Glutamatergic neuron (in vitro differentiated cells): ENCODE measurements around the gene ERGIC1. TPM values are rescaled to one million over a fixed set of nuclear protein-coding genes. Genes with fewer than 3 reads are reported as not detected.

Source experiments
- DNase-seq: peaks from one replicate; pipeline ENCODE4 v3.0.0; 2022
- H3K27ac Mint-ChIP-seq: one replicate; pipeline ENCODE4 v1.8.0; 2020; ENCODE audit warnings: mild to moderate bottlenecking, mixed read lengths, inconsistent platforms; ENCODE audit not compliant: unreplicated experiment
- H3K27me3 Mint-ChIP-seq: one replicate; pipeline ENCODE4 v1.8.0; 2020; ENCODE audit warnings: mild to moderate bottlenecking, moderate library complexity, mixed read lengths, inconsistent platforms; ENCODE audit not compliant: unreplicated experiment
- H3K36me3 Mint-ChIP-seq: one replicate; pipeline ENCODE4 v1.8.0; 2020; ENCODE audit warnings: mild to moderate bottlenecking, mixed read lengths, inconsistent platforms; ENCODE audit not compliant: unreplicated experiment
- H3K4me1 Mint-ChIP-seq: one replicate; pipeline ENCODE4 v1.8.0; 2020; ENCODE audit warnings: mild to moderate bottlenecking, low read depth, mixed read lengths, inconsistent platforms; ENCODE audit not compliant: unreplicated experiment
- H3K4me3 Mint-ChIP-seq: one replicate; pipeline ENCODE4 v1.8.0; 2020; ENCODE audit warnings: mild to moderate bottlenecking, mixed read lengths, inconsistent platforms; ENCODE audit not compliant: unreplicated experiment
- H3K9me3 Mint-ChIP-seq: one replicate; pipeline ENCODE4 v1.8.0; 2020; ENCODE audit warnings: mild to moderate bottlenecking, moderate library complexity, mixed read lengths, inconsistent platforms; ENCODE audit not compliant: unreplicated experiment
- CTCF ChIP-seq: fragments of 200-600 bp; sonication (generic); IDR thresholded peaks from one replicate; pipeline ENCODE4 v1.5.0; 2021; ENCODE audit not compliant: partially characterized antibody, unreplicated experiment
- total RNA-seq: library from RNA; stranded (reverse); fragmentation: NEBNext Ultra II Directional; extraction: Animal tissue kit (Norgen Biotek cat#: 25700); gene quantifications from one replicate; pipeline ENCODE4 v1.2.1, GENCODE V29; 2021; ENCODE audit not compliant: unreplicated experiment

ERGIC1 gene
- total RNA-seq, 1 donor from 2014 or later: 76.2 TPM

GRCh38 chr5:172792701-172793570, 41.1 kb upstream of the ERGIC1 start:
- peaks cover 2% of the 10 kb centered on the region for H3K4me1 Mint-ChIP-seq
- no peak overlapping the region for H3K27ac Mint-ChIP-seq

GRCh38 chr5:172793577-172794488, 40.2 kb upstream of the ERGIC1 start:
- peaks cover 3% of the 10 kb centered on the region for H3K9me3 Mint-ChIP-seq
- no peak overlapping the region for H3K27ac Mint-ChIP-seq
- peaks cover 6% of the 10 kb centered on the region for H3K27me3 Mint-ChIP-seq
- H3K4me1 Mint-ChIP-seq: peaks cover 2% of the 10 kb centered on the region
- DNase-seq: no peak
- no peak for TF ChIP-seq CTCF
- no peak overlapping the region for H3K4me3 Mint-ChIP-seq
- H3K36me3 Mint-ChIP-seq: no peaks in the 10 kb centered on the region

More at GRCh38 chr5:172792701-172793570, 41.1 kb upstream of the ERGIC1 start:
- Mint-ChIP-seq H3K27me3 (peaks cover 6% of the 10 kb centered on the region), H3K36me3 (no peaks in the 10 kb centered on the region), H3K9me3 (peaks cover 3% of the 10 kb centered on the region), H3K4me3 (no peak overlapping the region)
- TF ChIP-seq CTCF: no peak
- no peak for DNase-seq

- peaks cover 3% of the 10 kb centered on the region for H3K9me3 Mint-ChIP-seq
- H3K36me3 Mint-ChIP-seq: no peaks in the 10 kb centered on the region
- H3K4me1 Mint-ChIP-seq: peaks cover 2% of the 10 kb centered on the region
- H3K4me3 Mint-ChIP-seq: no peak overlapping the region
- no peak for TF ChIP-seq CTCF
- no peak for DNase-seq
- no peak overlapping the region for H3K27ac Mint-ChIP-seq
- H3K27me3 Mint-ChIP-seq: peaks cover 6% of the 10 kb centered on the region
These were observed 38.6 kb upstream of the ERGIC1 start for GRCh38 chr5:172795318-172795977.

GRCh38 chr5:172796306-172796705, 37.7 kb upstream of the ERGIC1 start:
- no peak for DNase-seq
- Mint-ChIP-seq H3K27ac (no peak overlapping the region), H3K4me3 (no peak overlapping the region), H3K4me1 (peaks cover 2% of the 10 kb centered on the region), H3K36me3 (no peaks in the 10 kb centered on the region), H3K27me3 (peaks cover 6% of the 10 kb centered on the region), H3K9me3 (peaks cover 3% of the 10 kb centered on the region)
- no peak for TF ChIP-seq CTCF
